Measurements from ENCODE around the gene NKD2.

Gene NKD2

DNA sequence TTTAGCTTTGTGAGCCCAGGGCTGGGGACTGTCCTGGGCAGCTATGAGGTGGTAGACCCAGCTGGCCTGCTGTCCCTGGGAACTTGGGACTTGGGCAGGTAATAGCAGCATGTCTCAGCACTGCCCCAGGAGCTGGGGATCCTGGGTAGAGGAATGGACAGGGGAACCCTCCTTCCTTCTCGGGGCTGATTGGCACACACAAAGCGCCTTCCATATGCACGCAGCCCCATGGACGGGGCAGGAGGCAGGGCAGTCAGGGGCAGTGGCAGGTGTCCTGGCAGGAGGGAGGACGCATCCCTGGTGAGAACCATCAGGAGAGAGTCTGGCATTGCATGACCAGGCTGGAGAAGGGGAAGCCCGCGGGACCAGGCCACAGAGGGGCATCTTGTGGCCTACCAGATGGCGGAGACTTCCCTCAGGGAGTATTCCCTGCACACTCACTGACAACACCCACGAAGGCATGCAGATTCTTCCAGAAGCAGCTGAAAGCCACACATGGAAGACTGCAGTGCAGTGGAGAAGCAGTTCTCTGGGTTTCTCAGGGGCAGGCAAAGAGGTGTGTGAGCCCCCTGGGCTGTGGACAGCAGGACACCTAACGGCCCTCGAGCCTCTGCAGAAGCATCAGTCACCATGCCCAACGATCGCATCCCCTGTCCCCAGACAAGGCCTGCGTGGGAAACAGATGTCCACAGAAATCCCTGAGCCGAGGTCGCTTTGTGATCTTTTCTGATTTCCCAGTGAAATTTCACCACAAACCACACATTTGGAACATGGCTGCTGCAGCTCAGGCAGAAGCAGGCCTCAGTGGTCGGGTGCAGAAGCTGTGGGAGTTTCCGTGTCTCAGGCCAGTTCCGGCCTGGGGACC, 7.0 kb upstream of the NKD2 start:
- no peak for DNase-seq

GRCh38 chr5:1002271-1002546, 6.4 kb upstream of the NKD2 start:
- no peak for DNase-seq

DNA sequence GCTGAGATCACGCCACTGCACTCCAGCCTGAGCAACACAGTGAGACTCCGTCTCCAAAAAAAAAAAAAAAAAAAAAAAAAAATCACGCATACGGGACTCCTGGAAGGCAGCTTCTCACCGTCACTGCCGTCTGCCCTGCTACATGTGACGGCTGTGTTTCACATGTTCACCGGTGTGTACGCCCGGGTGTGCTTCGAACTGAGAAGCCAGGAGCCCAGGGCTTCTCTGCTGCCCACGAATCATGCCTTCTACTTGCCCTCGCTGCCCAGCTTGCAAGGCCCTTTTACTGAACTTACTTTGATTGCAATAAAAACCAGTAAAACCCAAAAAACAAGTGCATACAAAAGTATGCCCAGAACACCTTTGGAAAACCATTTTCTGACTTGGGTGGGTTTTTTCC, 5.8 kb upstream of the NKD2 start:
- DNase-seq = no peak

GRCh38 chr5:1003296-1003937, 5.2 kb upstream of the NKD2 start:
- DNase-seq = no peak

GRCh38 chr5:1004461-1005248, 3.9 kb upstream of the NKD2 start:
- DNase-seq = peak; percentile 59

GRCh38 chr5:1005249-1005851, 3.3 kb upstream of the NKD2 start:
- DNase-seq = no peak

- peak; percentile 6 for DNase-seq
Measured at GRCh38 chr5:1005904-1006655, 2.5 kb upstream of the NKD2 start.

DNA sequence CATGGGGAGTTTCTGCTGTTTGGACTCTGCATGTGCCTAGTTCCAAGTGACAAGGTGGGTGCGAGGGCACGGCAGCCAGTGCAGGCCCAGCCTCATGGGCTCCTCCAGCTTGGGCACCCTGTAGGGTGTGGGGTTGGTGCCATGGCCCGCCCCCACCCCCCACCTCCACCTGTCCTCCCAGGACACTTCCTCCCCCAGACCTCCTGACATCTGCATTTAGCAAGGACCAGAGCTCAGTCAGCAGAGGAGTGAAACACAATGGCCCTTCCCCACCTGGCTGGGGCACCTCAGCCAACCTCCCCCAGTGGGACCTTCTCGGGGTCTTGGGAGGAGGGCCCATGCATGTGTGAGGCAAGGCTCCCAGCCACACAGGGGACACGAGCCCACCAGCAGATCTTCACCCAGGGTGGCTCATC, 1.9 kb upstream of the NKD2 start:
- peak; percentile 2 for DNase-seq

GRCh38 chr5:1007221-1007680, 1.4 kb upstream of the NKD2 start:
- DNase-seq = peak; percentile 10

- peak; percentile 9 for DNase-seq
Measured at GRCh38 chr5:1007681-1008450, 736 bp upstream of the NKD2 start.

GRCh38 chr5:1009359-1010180, 968 bp downstream of the NKD2 start:
- DNase-seq = peak; percentile 10

- peak; percentile 4 for DNase-seq
Measured at GRCh38 chr5:1010181-1010510, 1.5 kb downstream of the NKD2 start.

DNA sequence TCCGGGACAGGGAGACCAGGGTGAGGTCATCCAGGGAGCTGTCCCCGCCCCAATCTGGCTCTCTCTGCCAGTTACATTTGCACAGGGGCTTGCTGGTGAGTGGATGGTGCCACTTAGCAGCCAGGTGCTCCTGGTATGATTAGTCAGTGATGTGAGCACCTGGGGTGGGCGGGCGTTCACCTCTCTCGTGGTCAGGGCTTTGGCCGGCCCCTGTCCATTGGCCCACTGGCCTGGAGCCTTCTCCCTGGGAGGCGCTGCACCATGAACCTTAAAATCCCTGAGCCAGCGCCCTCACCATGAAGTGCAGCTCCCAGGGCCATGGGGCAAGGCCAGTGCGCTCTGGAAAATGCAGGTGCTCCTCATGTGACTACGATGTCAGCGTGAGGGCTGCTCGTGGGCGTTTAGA, 2.0 kb downstream of the NKD2 start:
- DNase-seq = peak; percentile 8

GRCh38 chr5:1011226-1011631, 2.6 kb downstream of the NKD2 start:
- DNase-seq = peak; percentile 58

- DNase-seq = no peak
Measured at GRCh38 chr5:1011741-1012312, 3.2 kb downstream of the NKD2 start.

GRCh38 chr5:1012313-1012841, 3.8 kb downstream of the NKD2 start:
- DNase-seq = no peak

GRCh38 chr5:1012900-1013237, 4.3 kb downstream of the NKD2 start:
- no peak for DNase-seq

DNA sequence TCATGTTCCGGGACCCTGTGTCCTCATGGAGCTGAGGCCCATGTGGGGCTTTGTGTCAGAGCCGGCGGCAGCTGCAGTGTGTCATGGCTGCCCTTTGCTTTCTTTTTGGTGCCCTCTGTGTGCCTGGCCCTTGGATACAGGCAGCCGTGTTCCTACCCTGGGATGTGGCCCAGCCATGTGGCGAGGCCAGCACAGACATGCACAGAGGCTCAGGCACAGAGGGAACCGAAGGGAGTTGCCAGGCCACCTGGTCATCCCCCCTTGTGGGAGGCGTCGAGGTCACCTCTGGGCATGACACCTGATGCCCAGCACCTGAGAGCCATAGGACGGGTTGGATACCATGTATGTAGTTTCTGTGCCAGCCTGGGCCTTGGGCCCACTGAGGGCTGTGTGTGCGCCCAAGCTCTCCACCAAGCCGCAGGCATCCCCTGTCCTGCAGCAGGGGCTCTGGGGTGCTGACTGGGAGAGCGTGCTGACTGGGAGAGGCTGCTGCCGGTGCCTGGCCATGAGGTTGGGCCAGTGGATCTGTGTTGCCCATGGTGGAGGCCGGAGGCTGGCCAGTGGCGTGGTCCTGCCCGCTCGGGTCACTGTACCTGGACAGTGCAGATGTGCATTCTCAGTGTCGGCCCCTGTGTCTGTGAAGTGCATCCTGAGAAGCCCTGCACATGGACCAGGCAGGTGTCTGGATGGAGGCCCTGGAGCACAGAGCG, 4.8 kb downstream of the NKD2 start:
- DNase-seq = no peak

GRCh38 chr5:1013948-1014301, 5.3 kb downstream of the NKD2 start:
- DNase-seq = no peak

DNA sequence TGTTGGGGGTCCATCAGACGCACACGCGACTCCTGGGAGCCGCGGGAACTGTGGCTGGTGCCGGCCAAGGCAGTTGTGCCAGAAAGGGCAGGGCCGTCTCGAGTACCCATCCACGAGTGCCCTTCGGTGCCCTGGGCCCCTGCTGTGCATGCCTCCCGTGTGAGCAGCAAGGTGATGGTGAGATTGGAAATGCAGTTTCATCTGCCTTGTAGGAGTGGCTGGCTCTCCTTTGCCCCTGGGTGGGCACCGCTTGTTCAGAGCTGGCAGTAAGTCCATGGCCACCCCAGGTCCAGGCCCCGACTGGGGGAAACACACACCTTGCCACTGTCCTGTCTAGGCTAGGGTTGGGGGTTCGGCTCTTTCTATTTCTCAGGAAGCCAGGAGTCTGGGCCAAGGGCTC, 5.7 kb downstream of the NKD2 start:
- DNase-seq = no peak

All from activated naive CD4-positive, alpha-beta T cell treated with anti-CD3 and anti-CD28 coated beads, Interleukin-2, amount 50 U/mL, for 16 hours (primary cell).